OCI-LY1 (cell line): ENCODE measurements around the gene OR2W1.

Experiments
- H2AFZ ChIP-seq: fragments of 200-600 bp; sonication (generic), shearing (Covaris generic); 2 replicates; pipeline ENCODE4 v1.6.0; 2014; ENCODE audit warnings: antibody characterized with exemption, mild to moderate bottlenecking, low read length
- H3F3A ChIP-seq: fragments of 200-600 bp; sonication (generic), shearing (Covaris generic); 2 replicates; pipeline ENCODE4 v1.6.0; 2014; ENCODE audit warnings: mild to moderate bottlenecking, antibody characterized with exemption, low read length, moderate library complexity; ENCODE audit not compliant: insufficient read depth
- H3K27ac ChIP-seq: fragments of 200-600 bp; sonication (generic); 2 replicates; pipeline ENCODE4 v1.5.1; 2014; ENCODE audit warnings: low read length, mixed run types, mild to moderate bottlenecking, low read depth; ENCODE audit not compliant: poor library complexity, severe bottlenecking
- H3K27me3 ChIP-seq: fragments of 200-600 bp; sonication (generic); 2 replicates; pipeline ENCODE4 v1.6.0; 2014; ENCODE audit warnings: antibody characterized with exemption, mild to moderate bottlenecking, low read length, moderate library complexity; ENCODE audit not compliant: insufficient read depth
- H3K36me3 ChIP-seq: fragments of 200-600 bp; sonication (generic); 2 replicates; pipeline ENCODE4 v1.6.1; 2014; ENCODE audit warnings: mild to moderate bottlenecking, antibody characterized with exemption, low read length, moderate library complexity, mixed read lengths; ENCODE audit not compliant: insufficient read depth
- H3K4me1 ChIP-seq: fragments of 200-600 bp; sonication (generic); 2 replicates; pipeline ENCODE4 v1.5.1; 2014; ENCODE audit warnings: mild to moderate bottlenecking, low read length, moderate library complexity; ENCODE audit not compliant: insufficient read depth, severe bottlenecking
- H3K4me2 ChIP-seq: fragments of 200-600 bp; sonication (generic), shearing (Covaris generic); 2 replicates; pipeline ENCODE4 v1.6.1; 2014; ENCODE audit warnings: low read length
- H3K4me3 ChIP-seq: fragments of 200-600 bp; sonication (generic); 2 replicates; pipeline ENCODE4 v1.5.1; 2014; ENCODE audit warnings: low read length, low read depth, mild to moderate bottlenecking, mixed read lengths; ENCODE audit not compliant: poor library complexity, severe bottlenecking
- H3K79me2 ChIP-seq: fragments of 200-600 bp; shearing (Covaris generic); 2 replicates; pipeline ENCODE4 v1.6.1; 2016; ENCODE audit warnings: mixed run types, low read length, mixed read lengths; ENCODE audit not compliant: insufficient read depth
- H3K9ac ChIP-seq: fragments of 200-600 bp; sonication (generic), shearing (Covaris generic); 2 replicates; pipeline ENCODE4 v1.6.1; 2014; ENCODE audit warnings: mild to moderate bottlenecking, low read length, mixed read lengths
- H3K9me2 ChIP-seq: fragments of 200-600 bp; sonication (generic), shearing (Covaris generic); 2 replicates; pipeline ENCODE4 v1.6.1; 2014; ENCODE audit warnings: low read depth, mild to moderate bottlenecking, low read length, mixed read lengths
- H3K9me3 ChIP-seq: fragments of 200-600 bp; shearing (Covaris generic); 2 replicates; pipeline ENCODE4 v1.6.1; 2014; ENCODE audit warnings: low read length, mixed read lengths
- H4K20me1 ChIP-seq: fragments of 200-600 bp; sonication (generic), shearing (Covaris generic); 2 replicates; pipeline ENCODE4 v1.6.0; 2016; ENCODE audit warnings: mild to moderate bottlenecking, low read length; ENCODE audit not compliant: insufficient read depth
- EZH2 ChIP-seq: fragments of 200-600 bp; sonication (generic), shearing (Covaris generic); IDR thresholded peaks from 2 replicates; pipeline ENCODE4 v1.8.0; 2017; ENCODE audit warnings: borderline replicate concordance, mixed run types, mild to moderate bottlenecking, antibody characterized with exemption, low read length, moderate library complexity, mixed read lengths
- TF ChIP-seq, protein P1 (sequence below): fragments of 200-600 bp; sonication (generic), shearing (Covaris generic); IDR thresholded peaks from 2 replicates; pipeline ENCODE4 v1.5.1; 2017; ENCODE audit warnings: mild to moderate bottlenecking, antibody characterized with exemption, low read length, moderate library complexity, mixed read lengths

Gene OR2W1

DNA sequence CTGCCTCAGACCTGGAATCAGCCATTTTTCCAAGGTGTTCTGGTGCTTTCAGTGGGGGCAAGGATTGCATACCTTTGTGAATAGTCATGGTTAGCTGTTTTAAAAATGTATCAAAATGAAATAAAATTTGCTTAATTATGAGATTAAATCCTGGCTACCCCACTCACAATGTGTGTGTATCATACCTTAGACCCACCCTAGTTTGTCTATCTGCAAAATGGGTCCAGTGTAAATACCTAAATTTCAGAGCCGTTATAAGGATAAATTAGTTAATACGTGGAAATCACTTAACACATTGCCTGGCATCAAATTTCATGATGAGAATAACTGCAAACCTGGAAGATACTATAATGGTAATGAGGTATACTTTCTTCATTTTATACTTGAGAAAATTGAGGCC is 36.9 kb downstream of the OR2W1 start:
- no peaks in the 10 kb centered on the region for H3K27me3 ChIP-seq
- no peak overlapping the region for H3K9ac ChIP-seq
- H3K9me2 ChIP-seq = no peaks in the 10 kb centered on the region
- no peak overlapping the region for H3K27ac ChIP-seq
- H3K4me2 ChIP-seq = no peak overlapping the region
- H3K36me3 ChIP-seq = no peaks in the 10 kb centered on the region
- no peaks in the 10 kb centered on the region for H3K4me1 ChIP-seq
- no peak overlapping the region for H2AFZ ChIP-seq
- no peak for TF ChIP-seq EZH2
- TF ChIP-seq, protein P1, sequence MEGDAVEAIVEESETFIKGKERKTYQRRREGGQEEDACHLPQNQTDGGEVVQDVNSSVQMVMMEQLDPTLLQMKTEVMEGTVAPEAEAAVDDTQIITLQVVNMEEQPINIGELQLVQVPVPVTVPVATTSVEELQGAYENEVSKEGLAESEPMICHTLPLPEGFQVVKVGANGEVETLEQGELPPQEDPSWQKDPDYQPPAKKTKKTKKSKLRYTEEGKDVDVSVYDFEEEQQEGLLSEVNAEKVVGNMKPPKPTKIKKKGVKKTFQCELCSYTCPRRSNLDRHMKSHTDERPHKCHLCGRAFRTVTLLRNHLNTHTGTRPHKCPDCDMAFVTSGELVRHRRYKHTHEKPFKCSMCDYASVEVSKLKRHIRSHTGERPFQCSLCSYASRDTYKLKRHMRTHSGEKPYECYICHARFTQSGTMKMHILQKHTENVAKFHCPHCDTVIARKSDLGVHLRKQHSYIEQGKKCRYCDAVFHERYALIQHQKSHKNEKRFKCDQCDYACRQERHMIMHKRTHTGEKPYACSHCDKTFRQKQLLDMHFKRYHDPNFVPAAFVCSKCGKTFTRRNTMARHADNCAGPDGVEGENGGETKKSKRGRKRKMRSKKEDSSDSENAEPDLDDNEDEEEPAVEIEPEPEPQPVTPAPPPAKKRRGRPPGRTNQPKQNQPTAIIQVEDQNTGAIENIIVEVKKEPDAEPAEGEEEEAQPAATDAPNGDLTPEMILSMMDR = no peak
- H4K20me1 ChIP-seq = no peaks in the 10 kb centered on the region
- no peaks in the 10 kb centered on the region for H3F3A ChIP-seq
- H3K9me3 ChIP-seq = no peaks in the 10 kb centered on the region
- no peak overlapping the region for H3K4me3 ChIP-seq
- no peaks in the 10 kb centered on the region for H3K79me2 ChIP-seq

- no peaks in the 10 kb centered on the region for H3K9me3 ChIP-seq
- H3K4me3 ChIP-seq = no peak within 1 kb of the TSS
- H3K27me3 ChIP-seq = no peaks in the 10 kb centered on the region
- TF ChIP-seq EZH2 = no peak
- TF ChIP-seq, protein P1 = no peak
- H3K27ac ChIP-seq = no peak within 1 kb of the TSS
- H2AFZ ChIP-seq = no peak within 1 kb of the TSS
- no peaks in the 10 kb centered on the region for H3K79me2 ChIP-seq
- H3K4me2 ChIP-seq = no peak within 1 kb of the TSS
- H3F3A ChIP-seq = no peaks in the 10 kb centered on the region
- no peak within 1 kb of the TSS for H3K9ac ChIP-seq
- H3K4me1 ChIP-seq = no peaks in the 10 kb centered on the region
- no peaks in the 10 kb centered on the region for H3K9me2 ChIP-seq
- H4K20me1 ChIP-seq = no peaks in the 10 kb centered on the region
- no peaks in the 10 kb centered on the region for H3K36me3 ChIP-seq
Observed at GRCh38 chr6:29005183-29005885, 39.6 kb downstream of the OR2W1 start, which contains the start of gene ZNF311. Gene ZNF311 (minus strand): TSS chr6:29005315. CDS start chr6:29003954, 1,361 bp downstream.

DNA sequence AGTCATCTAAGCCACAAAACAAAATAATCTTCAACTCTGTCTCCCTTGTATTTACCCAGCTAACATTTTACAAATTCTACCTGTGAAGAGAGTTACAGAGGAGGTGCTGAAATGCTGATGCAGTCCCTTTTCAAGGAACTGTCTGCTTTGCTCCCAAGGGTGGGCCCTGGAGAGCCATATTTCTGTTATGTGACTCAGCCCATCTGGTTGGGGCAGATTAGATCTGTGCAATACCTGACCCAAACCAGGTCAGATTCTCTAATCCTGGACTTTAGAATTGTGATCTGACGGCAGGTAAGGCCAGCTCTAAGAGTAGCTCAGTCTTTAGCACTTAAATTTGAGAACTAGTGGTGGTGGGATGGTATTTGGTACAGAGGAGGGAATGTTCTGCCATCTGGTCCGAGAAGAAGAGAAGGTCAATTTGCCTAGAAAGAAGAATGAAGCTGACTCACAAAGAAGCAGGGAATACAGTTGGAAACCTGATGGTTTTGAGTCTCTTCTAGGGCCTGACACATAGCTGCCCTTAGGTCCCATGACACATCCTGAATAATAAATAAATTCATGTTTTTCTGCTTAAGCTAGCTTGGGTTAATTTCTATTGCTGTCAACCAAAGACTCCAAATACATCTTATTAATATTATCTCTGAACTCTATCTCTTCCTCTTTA is 48.0 kb downstream of the OR2W1 start:
- Histone ChIP-seq H3F3A (no peaks in the 10 kb centered on the region), H3K4me1 (no peaks in the 10 kb centered on the region), H3K9ac (no peak overlapping the region), H2AFZ (no peak overlapping the region), H3K9me3 (no peaks in the 10 kb centered on the region), H4K20me1 (no peaks in the 10 kb centered on the region), H3K27ac (no peak overlapping the region), H3K36me3 (no peaks in the 10 kb centered on the region), H3K79me2 (no peaks in the 10 kb centered on the region), H3K27me3 (no peaks in the 10 kb centered on the region), H3K9me2 (no peaks in the 10 kb centered on the region), H3K4me3 (no peak overlapping the region), H3K4me2 (no peak overlapping the region)
- TF ChIP-seq EZH2 = no peak
- TF ChIP-seq, protein P1 = no peak
